GM12873 (cell line): ENCODE results near the gene ABCC3.

Source experiments
- CTCF ChIP-seq: IDR thresholded peaks from 2 replicates; pipeline ENCODE4 v1.5.1; 2012; ENCODE audit warnings: low read depth, mild to moderate bottlenecking, moderate library complexity, low read length, control low read depth; ENCODE audit not compliant: insufficient read depth; ENCODE audit errors: missing control alignments

ABCC3 gene

GRCh38 chr17:50607522-50608175 lies 27.0 kb upstream of the ABCC3 start:
- no peak for TF ChIP-seq CTCF

GRCh38 chr17:50608700-50609379 lies 25.8 kb upstream of the ABCC3 start:
- TF ChIP-seq CTCF, result no peak

- no peak for TF ChIP-seq CTCF
Measured at GRCh38 chr17:50609380-50610074, 25.2 kb upstream of the ABCC3 start.

- TF ChIP-seq CTCF, result no peak
Measured at GRCh38 chr17:50611634-50612033, 23.0 kb upstream of the ABCC3 start.

GRCh38 chr17:50612281-50612680 lies 22.4 kb upstream of the ABCC3 start:
- TF ChIP-seq CTCF, result no peak

GRCh38 chr17:50613007-50613992 lies 21.4 kb upstream of the ABCC3 start:
- no peak for TF ChIP-seq CTCF
